NCI-H146 treated with DMSO at 0.1 percent for 48 hours (cell line): ENCODE measurements around the gene ATXN1.

Experiments used
- DNase-seq: peaks from one replicate; lab custom pipeline; 2025; ENCODE audit not compliant: unreplicated experiment; lab: John Stamatoyannopoulos, UW

Gene ATXN1

DNA sequence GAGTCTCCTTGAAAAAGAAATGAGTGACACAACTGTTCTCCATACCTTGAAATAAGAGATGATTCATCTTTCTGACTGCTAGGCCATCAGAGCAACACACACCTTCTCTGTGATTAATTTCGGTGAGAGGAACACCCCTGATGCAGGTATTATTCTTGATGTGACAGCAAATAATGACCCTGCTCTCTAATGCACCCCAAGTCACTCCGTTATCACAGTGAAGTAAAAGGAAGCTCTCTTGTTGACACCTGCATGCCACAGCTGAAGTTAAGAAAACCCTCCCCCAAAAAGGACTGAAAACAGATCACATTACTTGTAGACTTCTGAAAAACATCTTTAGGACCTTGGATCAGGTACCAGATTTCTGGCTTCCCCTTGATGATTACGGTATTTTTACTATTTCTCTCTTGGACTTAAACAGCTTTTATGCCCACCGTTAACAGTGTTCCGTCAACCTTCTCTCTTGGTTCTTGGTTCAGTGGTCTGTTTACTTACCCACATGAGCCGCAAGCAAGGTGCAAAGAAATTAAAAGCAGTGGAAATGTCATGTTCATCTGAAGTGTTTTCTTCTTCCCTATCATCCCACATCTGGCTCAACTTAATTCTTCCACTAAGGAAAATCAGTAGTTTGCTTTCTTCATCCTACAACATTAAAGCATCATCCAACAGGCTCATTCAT, 273.1 kb downstream of the ATXN1 start:
- DNase-seq, result no peak

DNA sequence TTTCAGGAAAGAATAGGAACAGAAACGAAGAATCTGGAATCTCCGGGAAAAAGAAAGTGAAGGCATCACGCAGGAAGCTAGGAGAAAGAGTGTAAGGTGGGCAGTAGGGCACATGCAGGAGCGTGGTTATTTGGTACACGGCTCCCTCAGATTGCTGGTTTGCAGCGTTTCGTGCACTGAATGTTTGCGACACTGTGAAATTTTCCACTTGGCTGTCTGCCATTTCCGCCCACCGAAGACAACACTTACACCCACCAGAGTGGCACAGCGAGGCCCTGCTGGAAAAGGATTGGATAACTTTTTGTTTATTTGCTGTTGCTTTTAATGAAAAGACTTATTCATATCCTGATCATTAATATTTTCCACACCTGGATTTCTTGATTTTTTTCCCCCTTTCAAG, 274.6 kb downstream of the ATXN1 start:
- no peak for DNase-seq

DNA sequence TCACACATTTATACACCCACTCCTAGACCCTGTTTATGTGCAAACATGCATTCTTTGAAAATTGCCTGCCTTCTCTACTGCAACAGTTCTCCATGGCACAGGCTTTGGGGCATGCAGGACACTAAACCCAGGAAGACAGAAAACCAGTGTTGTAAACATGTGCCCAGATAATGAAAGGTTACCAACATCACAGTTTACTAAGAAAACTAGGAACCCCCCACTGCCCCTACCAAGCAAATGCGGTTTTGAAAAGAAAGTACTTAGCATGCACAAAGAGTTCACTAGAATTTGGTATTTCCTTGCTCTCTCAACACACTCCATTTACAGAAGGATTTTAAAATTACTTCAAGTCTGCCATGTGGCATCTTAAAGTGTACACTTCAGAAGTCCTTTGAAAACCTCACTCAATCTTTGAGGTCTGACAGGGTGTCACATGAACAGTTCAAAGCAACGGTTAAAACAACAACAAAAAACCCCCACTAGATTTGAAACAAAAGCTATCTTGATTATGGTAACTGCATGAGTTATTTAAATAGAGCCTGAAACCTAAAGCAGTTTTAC, 277.9 kb downstream of the ATXN1 start:
- no peak for DNase-seq

DNA sequence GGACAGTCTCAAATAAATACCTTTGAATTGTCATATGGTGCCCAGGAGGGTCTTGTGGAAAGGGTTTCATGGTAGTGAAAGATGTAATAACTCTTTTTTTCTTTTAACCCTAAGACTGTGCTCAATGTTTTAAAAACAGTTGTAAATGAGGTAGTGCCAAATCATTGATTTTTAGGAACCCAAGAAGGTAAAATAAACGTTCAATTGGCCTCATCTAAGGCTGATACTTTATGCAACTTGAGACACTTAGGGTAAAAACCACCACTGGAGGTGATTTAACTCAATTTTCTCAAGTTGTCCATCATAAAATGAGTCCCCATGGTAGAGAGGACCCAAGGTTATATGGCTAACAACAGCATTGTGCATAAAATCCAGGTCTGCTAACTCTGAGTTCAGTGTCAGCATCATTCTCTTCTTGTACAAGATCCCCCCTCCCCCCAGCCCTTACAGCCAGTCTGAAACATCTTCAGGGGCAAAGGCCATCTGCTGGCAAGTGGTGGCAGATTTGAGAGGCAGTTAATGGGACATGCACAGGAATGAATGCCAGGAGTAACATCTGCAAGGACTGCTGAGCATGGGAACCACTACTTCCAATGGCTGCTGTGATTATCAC, 278.5 kb downstream of the ATXN1 start:
- DNase-seq, result no peak

DNA sequence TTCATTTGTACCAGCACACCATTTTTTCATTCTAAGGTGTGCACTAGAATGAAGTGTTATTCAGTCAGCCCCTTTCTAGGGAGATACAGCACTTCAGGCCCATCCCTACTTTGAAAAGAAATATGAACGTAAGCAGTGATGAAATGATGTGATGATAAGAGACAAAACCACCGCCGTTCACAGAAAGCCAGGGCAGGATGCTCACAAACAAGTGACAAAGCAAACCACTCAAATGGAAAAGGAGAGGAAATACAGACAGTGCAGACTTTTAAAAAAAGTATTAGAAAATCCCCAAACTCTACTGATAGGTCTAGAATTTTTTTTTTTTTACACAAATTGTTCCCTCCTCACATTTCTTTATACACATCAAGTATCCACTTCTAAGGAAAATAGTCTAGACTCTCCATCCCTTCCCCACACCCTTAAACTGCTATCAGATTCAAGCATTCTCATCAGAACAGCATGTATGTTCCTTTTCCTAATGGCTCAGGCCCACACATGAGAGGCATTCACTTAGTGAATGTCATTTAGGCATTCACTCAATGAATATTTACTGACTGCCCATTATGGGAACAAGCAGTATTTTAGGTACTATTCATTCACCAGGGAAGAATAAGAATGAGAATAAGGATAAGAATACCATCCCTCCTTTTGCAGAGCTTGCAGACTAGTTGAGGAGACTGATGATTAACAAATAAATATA, 279.4 kb downstream of the ATXN1 start:
- no peak for DNase-seq

DNA sequence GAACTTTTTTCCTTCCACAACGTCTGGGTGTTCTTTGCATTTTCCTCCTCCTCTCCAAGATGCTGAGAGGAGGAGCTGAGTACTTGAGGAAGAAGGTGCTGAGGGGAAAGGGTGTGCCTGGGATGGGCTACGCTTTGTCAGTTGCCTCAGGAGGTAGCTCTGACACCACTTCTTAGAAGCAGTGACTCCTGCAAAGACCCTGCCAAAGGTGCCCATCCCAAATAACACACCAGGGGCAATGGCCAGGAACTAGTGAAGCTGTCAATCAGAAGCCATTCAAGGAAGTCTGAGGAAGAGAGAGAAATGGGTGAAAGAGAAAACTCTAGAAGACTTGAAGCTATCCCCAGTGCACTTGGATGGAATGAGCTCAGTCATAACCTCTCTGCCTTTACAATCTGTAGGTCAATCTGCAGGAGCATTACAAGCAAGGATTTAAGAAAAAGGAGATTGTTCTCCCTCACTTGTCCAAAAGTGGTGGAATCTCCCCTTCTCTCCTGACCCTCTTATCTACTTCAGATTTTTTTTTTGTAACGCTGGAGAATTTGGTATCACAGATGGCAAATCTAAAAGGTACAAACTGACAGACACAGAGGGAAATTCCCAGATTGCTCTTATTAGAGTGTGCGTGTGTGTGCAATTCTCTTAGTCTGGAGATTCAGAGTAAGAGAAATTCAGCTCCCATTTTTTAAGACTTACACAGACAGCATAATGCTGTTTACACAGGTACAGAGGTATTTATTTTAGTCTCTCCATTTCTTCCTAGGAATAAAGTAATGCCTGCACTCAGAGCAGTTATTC, 280.3 kb downstream of the ATXN1 start:
- DNase-seq, result no peak

DNA sequence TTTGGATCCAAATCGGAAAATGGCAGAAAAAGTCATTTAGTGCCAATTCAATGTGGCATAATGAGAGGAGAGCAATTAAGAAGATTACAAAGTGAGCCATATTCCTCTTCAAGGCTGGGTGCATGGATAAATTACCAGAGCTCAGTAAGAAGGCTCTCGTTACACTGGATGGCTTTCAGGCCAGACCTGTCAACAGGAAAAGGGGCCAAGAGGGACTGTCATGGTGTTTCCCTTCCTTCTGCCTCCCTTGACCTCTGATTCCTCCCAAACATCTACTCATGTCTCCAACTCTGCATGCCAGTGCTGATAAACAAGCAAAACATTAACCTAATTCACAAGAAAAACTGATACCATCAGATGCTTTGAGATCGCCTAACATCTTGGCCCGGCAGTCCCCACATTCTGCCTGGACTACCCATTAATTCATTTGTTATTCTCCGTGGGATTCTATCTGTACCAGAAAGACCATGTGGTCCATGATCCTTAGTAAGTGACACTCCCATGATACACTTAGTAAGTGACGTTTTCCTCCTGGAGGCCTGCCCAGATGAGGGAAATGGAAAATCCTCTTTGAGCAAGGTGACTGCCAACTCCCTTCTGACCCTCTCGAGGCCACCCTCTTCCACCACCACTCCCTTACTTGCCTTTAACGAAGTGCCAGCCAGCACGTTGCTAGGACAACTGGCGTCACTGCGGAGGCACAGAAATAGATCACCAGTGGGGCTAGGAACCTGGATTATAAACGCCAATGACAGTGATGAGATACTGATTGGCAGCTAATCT, 283.7 kb downstream of the ATXN1 start:
- no peak for DNase-seq

DNA sequence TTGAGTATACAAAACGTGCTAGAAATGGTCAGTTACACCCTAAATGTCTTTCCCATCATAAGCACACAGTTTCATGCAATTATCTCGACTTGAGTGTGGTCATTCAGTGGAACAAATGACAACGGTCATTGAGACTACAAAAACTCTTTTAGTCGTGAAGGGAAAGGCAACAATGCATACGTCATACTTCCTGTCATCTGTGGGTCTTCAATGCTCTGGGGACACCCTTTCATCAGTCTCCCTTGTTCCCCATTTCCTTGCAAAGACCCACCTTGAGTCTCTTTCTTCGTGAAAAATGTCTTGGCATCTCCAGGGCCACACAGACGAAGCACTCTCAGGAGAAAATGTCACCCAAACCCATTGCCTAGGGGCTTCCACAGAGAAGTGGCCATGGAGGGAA, 284.4 kb downstream of the ATXN1 start:
- DNase-seq, result no peak

DNA sequence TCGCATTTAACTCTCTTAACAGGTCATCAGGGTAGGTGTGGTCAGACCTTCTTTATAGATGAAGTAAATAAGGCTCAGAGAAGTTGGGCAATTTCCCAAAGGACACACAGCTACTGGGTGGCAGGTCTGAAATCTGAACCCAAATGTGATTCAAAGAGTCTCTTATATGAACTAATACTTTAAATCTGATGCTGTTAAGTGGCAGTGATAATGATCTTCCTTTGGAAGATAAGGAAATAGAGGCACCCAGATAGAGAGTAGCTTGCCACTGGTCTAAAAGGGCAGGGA, 285.8 kb downstream of the ATXN1 start:
- no peak for DNase-seq

DNA sequence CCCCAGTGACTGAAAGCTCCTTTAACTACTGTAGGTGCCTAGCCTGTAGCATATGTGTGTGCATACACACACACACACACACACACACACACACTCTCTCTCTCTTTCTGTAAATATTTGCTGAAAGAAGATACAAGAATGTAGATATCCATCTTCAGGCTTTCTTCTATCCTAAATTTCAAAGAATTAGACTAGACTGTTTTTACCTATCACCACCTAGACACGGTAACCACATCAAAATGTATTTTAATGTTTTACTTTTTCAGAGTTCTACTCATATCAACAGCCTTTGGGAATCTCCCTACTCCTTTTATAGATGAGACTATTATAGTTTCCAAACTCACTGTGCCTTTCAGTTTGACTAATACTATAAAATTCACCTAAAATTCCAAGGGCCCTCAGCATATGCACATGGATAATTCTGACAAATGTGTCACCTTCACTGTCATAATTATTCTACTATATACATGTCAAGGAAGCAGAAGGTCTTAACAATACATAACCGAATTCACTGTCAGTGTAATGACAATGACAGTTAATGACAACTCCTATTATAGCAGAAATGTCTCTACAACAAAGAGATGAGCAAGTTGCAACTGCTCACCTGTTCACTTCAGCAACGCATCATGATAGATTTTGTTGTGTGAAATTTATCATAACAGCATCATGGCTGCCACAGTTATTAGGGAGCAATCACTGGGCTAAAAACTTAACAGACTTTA, 286.3 kb downstream of the ATXN1 start:
- no peak for DNase-seq

DNA sequence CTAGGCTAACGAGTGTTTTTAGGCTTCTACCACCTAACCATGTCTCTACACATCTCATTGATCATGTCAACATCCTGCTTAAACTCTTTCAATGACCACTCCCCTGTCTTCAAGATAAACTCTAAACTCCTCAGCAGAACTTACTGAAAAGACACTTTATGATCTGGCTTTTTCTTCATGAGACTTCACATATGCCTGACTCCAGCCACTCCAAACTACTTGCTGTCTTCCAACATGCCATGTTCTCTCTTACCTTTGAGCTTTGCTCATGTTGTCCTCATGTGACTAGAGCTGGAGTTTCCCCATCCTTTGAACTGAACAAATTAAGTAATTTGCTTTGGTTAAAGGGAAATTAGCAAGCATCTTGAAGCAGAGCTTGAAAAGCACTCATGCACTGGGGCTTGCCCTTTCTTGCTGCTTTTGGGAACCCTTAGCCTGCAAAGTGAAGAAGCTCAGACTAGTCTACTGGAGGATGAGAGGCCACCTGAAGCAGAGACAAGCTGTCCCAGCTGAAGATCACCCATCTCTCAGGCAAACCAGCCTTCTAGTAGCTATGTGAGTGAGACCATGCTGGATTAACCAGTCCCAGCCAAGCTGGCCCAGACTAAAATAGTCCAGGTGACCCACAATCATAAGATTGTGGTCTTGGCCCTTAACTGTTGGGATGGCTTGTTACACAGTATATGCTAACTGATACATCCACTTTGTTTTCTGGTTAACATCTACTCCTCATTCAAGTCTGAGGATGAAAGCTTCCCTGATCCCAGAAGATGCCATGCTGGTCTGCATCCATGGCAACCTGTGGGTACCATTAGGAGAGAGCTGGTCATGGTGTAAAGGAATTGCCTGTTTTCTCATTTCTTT, 287.1 kb downstream of the ATXN1 start:
- DNase-seq, result no peak

DNA sequence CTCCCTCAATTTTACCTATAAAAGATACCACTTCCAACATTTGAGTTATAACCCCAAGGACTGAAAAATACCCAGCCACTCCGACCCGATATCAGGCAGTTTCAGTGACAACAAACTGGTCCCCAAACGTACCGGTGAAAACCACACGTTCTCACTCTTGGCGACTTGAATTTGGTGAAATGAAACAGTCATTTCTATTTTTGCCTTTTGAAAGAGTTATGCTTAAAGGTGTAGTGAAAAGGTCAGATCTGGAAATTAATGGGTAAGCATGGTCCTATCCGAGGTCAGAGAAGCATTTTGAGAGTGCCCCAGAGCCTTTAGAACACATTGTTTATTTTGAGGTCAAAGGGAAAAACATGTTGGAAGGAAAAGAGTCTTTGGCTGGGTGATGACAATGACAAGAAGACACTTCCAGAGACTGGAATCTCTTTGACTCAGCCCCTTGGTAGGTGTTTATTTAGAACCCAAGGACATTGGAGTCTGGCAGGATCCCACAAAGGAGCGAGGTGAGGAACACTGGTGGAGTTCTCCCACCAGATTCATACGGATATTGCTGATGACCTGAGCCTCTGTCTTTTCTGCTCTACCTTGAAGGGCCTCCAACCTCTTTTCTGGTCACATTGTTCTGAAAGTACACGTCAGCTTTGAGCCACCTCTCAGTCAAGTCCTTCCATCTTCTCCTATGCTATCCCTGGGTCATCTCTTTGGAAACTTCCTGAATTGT, 287.9 kb downstream of the ATXN1 start:
- no peak for DNase-seq

DNA sequence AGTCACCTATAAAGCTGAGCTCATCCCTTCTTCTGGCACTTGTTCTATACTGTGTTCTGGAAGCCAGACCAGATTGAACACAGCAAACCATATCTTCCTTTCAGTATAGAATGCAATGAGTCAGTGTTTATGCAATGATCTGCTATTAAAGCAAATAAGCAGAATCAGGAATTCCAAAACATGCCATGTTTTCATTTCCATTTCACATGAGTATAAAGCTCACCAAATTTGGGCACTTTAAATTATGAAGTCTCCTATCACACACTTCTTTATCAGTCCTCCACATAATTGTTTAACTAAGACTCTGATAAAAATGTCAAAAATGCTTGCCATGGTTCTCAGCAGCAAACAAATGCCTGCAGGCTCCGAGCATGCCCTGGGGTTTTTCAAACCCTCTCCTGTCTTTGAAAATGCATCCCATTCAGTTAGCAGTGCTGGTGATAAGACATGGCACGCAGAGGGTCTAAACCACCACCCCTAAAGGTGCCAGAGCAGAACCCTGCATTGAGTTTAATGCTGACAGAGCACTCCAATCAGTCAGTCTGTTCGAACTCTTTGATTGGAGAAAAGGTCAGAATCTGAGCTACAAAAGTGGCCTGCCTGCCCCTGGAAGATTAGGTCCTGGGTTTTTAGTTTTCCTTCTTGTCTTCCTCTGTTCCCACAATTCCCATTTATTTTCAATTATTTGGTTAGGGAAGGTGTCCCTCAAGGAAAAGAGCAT, 288.8 kb downstream of the ATXN1 start:
- DNase-seq, result no peak

DNA sequence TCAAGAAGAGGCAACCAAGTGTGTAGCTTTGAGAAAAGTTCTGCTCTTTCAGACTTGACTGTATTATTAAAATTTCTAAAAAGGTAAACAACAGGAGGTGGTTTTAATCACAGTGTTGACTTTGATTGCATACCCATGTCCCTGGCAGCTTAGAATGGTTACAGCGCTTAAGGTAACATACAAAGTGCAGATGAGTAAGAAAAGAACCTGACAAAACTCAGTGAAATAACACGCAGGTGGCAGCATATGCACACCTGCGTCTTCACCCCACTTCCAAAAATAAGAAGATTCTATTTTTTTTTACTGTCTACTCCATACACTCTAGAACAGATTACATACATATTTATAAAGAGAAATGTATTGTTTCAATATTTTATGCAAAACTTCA, 289.4 kb downstream of the ATXN1 start:
- no peak for DNase-seq

DNA sequence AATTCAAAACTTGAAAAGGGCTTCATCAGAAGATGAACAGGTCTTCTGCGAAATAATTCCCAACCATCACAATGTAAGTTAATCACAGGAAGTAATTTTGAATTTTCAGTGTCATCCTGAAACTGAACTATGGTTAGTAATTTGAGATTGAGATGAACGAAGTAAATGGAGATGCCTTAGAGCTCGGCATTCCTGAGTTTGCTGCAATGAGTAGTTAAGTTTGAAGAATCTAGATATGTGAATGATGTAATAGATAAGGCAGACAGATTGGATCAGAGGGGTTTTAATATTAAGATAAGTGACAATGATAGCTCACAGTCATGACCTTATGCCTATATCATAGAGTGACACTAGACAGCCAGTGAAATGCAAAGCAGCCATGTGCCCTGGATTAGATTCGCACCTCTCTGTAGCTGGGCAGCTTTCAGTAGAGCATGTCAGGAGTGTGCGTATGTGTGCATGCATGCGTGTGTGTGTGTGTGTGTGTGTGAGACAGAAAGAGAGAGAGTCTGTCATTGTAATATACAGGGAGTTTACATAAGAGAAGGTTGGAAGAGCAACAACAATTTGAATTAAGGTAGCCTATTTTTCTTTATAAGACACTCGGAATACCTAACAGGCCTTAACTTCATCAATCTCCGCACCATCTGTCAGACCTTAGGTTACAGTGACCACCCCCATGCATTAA, 289.9 kb downstream of the ATXN1 start:
- DNase-seq, result no peak

DNA sequence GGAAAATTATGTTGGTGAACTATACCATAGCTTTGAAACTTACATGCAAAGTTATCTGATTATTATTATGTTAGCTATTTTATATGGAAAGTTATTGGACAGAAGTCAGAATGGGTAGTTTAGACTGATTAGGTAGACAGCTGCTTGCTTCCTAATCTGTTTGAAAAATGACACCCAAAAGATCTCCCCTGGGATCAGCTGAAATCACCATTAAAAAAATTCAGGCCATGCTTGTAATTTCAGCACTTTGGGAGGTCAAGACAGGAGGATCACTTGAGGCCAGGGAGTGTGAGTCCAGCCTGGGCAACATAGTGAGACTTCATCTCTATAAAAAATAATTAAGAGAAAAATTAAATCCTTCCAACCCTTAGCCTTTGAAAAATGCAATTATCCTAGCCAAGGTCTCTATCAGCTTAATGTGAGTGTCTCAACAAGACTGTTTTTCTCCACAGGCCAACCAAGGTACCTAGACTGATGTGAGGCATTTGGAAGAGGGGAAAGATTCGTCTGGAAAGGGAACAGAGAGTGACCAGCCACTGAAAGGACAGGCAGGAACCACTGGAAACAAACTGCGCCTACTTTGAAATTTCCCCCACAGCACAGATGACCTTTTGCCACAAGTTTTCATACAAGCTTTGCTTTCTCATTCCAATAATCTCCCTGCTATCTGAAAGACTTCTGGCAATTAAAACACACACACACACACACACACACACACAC, 290.6 kb downstream of the ATXN1 start:
- no peak for DNase-seq
